ENCODE results near the gene OR14I1.
A peak's percentile ranks its signal among the peaks of the same experiment; 100 is the strongest.
"Not testable (repeated sequence)": the region's sequence is repeated elsewhere in the genome, so short reads cannot be mapped to it uniquely, and the experiment has no call there.

OR14I1 gene

GRCh38 chr1:248691567-248692155, 10.9 kb downstream of the OR14I1 start:
- H3K4me3 ChIP-seq (replicated peaks in 1 of 2; ENCODE audit: low read depth in 2 of 2, low read length in 2 of 2): no peak overlapping the region
- DNase-seq (ENCODE audit: low read depth in 2 of 2): no peak
- TF ChIP-seq, protein P1, sequence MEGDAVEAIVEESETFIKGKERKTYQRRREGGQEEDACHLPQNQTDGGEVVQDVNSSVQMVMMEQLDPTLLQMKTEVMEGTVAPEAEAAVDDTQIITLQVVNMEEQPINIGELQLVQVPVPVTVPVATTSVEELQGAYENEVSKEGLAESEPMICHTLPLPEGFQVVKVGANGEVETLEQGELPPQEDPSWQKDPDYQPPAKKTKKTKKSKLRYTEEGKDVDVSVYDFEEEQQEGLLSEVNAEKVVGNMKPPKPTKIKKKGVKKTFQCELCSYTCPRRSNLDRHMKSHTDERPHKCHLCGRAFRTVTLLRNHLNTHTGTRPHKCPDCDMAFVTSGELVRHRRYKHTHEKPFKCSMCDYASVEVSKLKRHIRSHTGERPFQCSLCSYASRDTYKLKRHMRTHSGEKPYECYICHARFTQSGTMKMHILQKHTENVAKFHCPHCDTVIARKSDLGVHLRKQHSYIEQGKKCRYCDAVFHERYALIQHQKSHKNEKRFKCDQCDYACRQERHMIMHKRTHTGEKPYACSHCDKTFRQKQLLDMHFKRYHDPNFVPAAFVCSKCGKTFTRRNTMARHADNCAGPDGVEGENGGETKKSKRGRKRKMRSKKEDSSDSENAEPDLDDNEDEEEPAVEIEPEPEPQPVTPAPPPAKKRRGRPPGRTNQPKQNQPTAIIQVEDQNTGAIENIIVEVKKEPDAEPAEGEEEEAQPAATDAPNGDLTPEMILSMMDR (IDR thresholded peaks at IDR 0.05; ENCODE audit: low read depth, low read length): no peak

- peak in 1 of 2 donors; percentile 1 for DNase-seq (ENCODE audit: low read depth in 2 of 2)
- TF ChIP-seq, protein P1 (IDR thresholded peaks at IDR 0.05; ENCODE audit: low read depth, low read length): no peak
Measured at GRCh38 chr1:248688527-248689298, 13.9 kb downstream of the OR14I1 start.

DNA sequence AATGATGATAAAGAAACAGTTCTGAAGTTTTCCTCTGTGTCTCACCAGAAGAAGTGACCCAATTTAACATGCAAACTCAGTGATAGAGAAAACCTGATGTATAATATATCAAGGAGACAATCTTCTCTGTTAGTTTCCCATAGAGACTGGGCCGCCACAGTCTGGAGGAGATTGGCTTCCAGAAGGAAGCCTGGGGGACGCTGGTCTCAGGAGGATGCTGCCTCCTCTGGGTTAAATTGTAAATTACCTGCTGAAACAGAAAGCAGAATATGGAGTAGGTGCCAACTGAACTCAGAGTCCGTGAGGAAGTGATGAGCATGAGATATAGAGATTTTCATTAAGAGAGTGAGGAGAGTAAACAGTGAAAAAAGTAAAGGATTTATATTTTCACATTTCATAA, 15.8 kb downstream of the OR14I1 start:
- TF ChIP-seq, protein P1 (IDR thresholded peaks at IDR 0.05; ENCODE audit: low read depth, low read length): no peak
- H3K4me3 ChIP-seq (replicated peaks in 1 of 2; ENCODE audit: low read depth in 2 of 2, low read length in 2 of 2): no peak overlapping the region

More at GRCh38 chr1:248688527-248689298, 13.9 kb downstream of the OR14I1 start:
- H3K4me3 ChIP-seq (replicated peaks in 1 of 2; ENCODE audit: low read depth in 2 of 2, low read length in 2 of 2): no peak overlapping the region

GRCh38 chr1:248681651-248682050, 20.9 kb downstream of the OR14I1 start:
- DNase-seq (ENCODE audit: low read depth in 2 of 2): no peak
- TF ChIP-seq, protein P1 (IDR thresholded peaks at IDR 0.05; ENCODE audit: low read depth, low read length): no peak
- no peak overlapping the region for H3K4me3 ChIP-seq (replicated peaks in 1 of 2; ENCODE audit: low read depth in 2 of 2, low read length in 2 of 2)

More for the DNA sequence above, 15.8 kb downstream of the OR14I1 start:
- no peak for DNase-seq (ENCODE audit: low read depth in 2 of 2)

GRCh38 chr1:248670003-248670402, 32.6 kb downstream of the OR14I1 start:
- TF ChIP-seq, protein P1 (IDR thresholded peaks at IDR 0.05; ENCODE audit: low read depth, low read length): no peak
- peak in 1 of 2 donors; percentile 10 for DNase-seq (ENCODE audit: low read depth in 2 of 2)
- H3K4me3 ChIP-seq (replicated peaks in 1 of 2; ENCODE audit: low read depth in 2 of 2, low read length in 2 of 2): no peak overlapping the region

- not testable (repeated sequence) for H3K4me3 ChIP-seq (replicated peaks in 1 of 2; ENCODE audit: low read depth in 2 of 2, low read length in 2 of 2); DNase-seq (ENCODE audit: low read depth in 2 of 2)
Measured at GRCh38 chr1:248663453-248664328, 38.9 kb downstream of the OR14I1 start.

DNA sequence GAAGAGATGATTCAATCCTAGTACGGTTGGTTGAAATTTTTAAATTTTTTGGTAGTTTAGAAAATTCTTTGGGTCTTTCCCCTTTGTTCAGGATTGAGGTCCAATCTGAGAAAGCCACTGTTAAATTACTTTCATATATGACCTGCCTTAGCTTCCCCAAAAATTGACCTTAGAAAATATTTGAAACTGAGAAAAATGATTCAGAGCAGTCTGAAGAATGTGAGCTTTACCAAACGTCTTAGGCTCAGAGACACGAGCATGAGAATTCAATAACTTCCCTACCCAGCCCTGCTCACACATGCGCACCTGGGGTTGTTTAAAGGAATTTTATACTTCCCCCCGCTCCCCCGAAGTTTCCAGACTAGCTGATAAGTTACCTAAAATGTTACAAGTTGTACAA, 45.8 kb downstream of the OR14I1 start:
- not testable (repeated sequence) for DNase-seq (ENCODE audit: low read depth in 2 of 2); H3K4me3 ChIP-seq (replicated peaks in 1 of 2; ENCODE audit: low read depth in 2 of 2, low read length in 2 of 2)

DNA sequence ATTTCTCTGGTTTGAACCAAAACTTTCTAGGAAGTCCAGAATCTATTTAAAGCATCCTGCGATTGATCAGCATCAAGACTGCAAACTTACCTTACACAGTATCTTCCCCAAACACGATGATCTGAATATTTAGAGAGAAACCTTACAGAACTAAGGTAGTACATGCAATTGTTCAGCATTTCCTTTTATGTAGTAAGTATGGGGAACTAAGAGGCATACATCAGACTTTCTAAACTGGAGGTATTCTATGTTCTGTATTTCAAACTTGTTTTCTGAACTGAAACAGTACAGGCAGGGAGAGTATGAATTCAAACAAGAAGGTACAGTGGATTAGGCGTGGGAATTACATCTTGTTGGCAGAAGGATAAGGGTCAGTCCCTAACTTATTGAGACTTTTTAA, 47.2 kb downstream of the OR14I1 start, which contains the start of gene OR2T27:
OR2T27 (minus strand) TSS at position 175 of the 400 bp plus-strand sequence. CDS start 4,644 bp downstream, outside the sequence.
- H3K4me3 ChIP-seq (replicated peaks in 1 of 2; ENCODE audit: low read depth in 2 of 2, low read length in 2 of 2): not testable (repeated sequence)

More for the DNA sequence above, 47.2 kb downstream of the OR14I1 start, which contains the start of gene OR2T27:
- not testable (repeated sequence) for DNase-seq (ENCODE audit: low read depth in 2 of 2)

All from cardiac fibroblast (primary cell).